AG04449 (cell line): Measurements from ENCODE around the gene EQTN.
A peak's percentile ranks its signal among the peaks of the same experiment; 100 is the strongest.
"Not testable (repeated sequence)": the region's sequence is repeated elsewhere in the genome, so short reads cannot be mapped to it uniquely, and the experiment has no call there.

ENCODE experiments used
- CTCF ChIA-PET: fragments of 350-600 bp; formaldehyde crosslinking; extraction: SDS; loops from one replicate; lab custom pipeline; 2021; ENCODE audit warnings: antibody characterized with exemption; lab: Yijun Ruan, JAX
- POLR2A ChIA-PET: fragments of 400-600, 350-600 bp; formaldehyde crosslinking; extraction: SDS; loops from one replicate; lab custom pipeline; 2020; ENCODE audit warnings: antibody characterized with exemption, inconsistent platforms; lab: Yijun Ruan, JAX
- DNase-seq: peaks from one replicate; pipeline ENCODE4 v3.0.0-alpha.2; 2010; ENCODE audit warnings: low read depth, low spot score
- H3K4me3 ChIP-seq: 2 replicates; pipeline ENCODE4 v1.5.1; 2011; ENCODE audit warnings: low read depth, mild to moderate bottlenecking, control low read depth, low read length
- TF ChIP-seq, protein P1 (sequence below): IDR thresholded peaks from one replicate; pipeline ENCODE4 v1.5.1; 2011; ENCODE audit warnings: mild to moderate bottlenecking, moderate library complexity, low read length, control low read depth, inconsistent platforms; ENCODE audit not compliant: insufficient read depth; ENCODE audit errors: missing control alignments

EQTN gene

DNA sequence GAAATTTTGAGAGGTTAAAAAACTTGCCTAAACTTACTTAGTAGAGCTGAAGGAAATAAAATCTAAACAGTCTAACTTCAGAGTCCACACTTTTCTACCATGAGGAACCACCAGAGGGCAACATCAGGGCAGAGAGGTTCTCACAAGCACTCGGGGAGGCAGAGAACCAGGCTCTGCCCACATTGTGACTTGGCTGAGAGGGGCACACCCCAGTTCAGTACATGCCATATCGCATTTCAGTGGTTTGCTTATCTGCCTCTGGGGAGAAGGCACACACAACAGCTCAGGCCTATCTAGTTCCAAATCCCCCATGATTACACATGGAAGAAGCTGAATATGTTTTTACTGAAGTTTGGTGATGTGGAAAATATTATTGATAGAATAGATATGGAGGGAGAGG lies 49.2 kb downstream of the EQTN start:
- no peak for DNase-seq
- no peak overlapping the region for H3K4me3 ChIP-seq
- TF ChIP-seq, protein P1, sequence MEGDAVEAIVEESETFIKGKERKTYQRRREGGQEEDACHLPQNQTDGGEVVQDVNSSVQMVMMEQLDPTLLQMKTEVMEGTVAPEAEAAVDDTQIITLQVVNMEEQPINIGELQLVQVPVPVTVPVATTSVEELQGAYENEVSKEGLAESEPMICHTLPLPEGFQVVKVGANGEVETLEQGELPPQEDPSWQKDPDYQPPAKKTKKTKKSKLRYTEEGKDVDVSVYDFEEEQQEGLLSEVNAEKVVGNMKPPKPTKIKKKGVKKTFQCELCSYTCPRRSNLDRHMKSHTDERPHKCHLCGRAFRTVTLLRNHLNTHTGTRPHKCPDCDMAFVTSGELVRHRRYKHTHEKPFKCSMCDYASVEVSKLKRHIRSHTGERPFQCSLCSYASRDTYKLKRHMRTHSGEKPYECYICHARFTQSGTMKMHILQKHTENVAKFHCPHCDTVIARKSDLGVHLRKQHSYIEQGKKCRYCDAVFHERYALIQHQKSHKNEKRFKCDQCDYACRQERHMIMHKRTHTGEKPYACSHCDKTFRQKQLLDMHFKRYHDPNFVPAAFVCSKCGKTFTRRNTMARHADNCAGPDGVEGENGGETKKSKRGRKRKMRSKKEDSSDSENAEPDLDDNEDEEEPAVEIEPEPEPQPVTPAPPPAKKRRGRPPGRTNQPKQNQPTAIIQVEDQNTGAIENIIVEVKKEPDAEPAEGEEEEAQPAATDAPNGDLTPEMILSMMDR: peak; percentile 47
- ChIA-PET POLR2A (no interaction called here), CTCF (interaction anchor here (1.1 to 1.6 kb wide), 6 partner anchors 13 to 215 kb away, joined by 3 to 6 read pairs (median 4); no protein-coding TSS in a partner anchor)

DNA sequence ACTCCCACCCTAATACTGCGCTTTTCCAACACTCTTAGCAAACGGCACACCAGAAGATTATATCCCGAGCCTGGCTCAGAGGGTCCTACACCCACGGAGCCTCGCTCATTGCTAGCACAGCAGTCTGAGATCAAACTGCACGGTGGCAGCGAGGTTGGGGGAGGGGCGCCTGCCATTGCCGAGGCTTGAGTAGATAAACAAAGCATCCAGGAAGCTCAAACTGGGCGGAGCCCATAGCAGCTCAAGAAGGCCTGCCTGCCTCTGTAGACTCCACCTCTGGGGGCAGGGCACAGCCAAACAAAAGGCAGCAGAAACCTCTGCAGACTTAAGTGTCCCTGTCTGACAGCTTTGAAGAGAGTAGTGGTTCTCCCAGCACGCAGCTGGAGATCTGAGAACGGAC lies 57.3 kb downstream of the EQTN start:
- DNase-seq, POLR2A ChIA-PET, H3K4me3 ChIP-seq: not testable (repeated sequence)
- CTCF ChIA-PET: interaction anchor here (0.9 kb wide), 1 partner anchor 37 kb away, joined by 3 read pairs; no protein-coding TSS in a partner anchor
